Osteoblast (primary cell): ENCODE data around the gene HOXC9. TPM values are rescaled to one million over a fixed set of nuclear protein-coding genes. Genes with fewer than 3 reads are reported as not detected.

ENCODE experiments used
- DNase-seq: peaks from one replicate; pipeline ENCODE4 v3.0.0; 2011; ENCODE audit warnings: low spot score, mixed read lengths; ENCODE audit not compliant: insufficient read length; ENCODE audit errors: missing footprints
- H2AFZ ChIP-seq: 2 replicates; pipeline ENCODE4 v1.6.0; 2011; ENCODE audit warnings: mild to moderate bottlenecking, low read length
- H3K27ac ChIP-seq: 2 replicates; pipeline ENCODE4 v1.5.1; 2011; ENCODE audit warnings: mild to moderate bottlenecking, low read depth, low read length, moderate library complexity
- H3K27me3 ChIP-seq: 2 replicates; pipeline ENCODE4 v1.6.0; 2012; ENCODE audit warnings: mild to moderate bottlenecking, control low read depth, inconsistent platforms, low read length, moderate library complexity; ENCODE audit not compliant: insufficient read depth
- H3K36me3 ChIP-seq: 2 replicates; pipeline ENCODE4 v1.5.1; 2011; ENCODE audit warnings: mild to moderate bottlenecking, low read length, control low read depth, moderate library complexity; ENCODE audit not compliant: insufficient read depth
- H3K4me1 ChIP-seq: 2 replicates; pipeline ENCODE4 v1.5.1; 2011; ENCODE audit warnings: mild to moderate bottlenecking, low read length, control low read depth, moderate library complexity; ENCODE audit not compliant: insufficient read depth
- H3K4me2 ChIP-seq: 2 replicates; pipeline ENCODE4 v1.6.0; 2011; ENCODE audit warnings: mild to moderate bottlenecking, low read length; ENCODE audit not compliant: insufficient read depth
- H3K4me3 ChIP-seq: fragments of 200-600 bp; sonication (generic); 3 replicates; pipeline ENCODE4 v1.5.1; 2012; ENCODE audit warnings: mild to moderate bottlenecking, low read length, inconsistent platforms; ENCODE audit not compliant: insufficient read depth
- H3K79me2 ChIP-seq: 2 replicates; pipeline ENCODE4 v1.6.0; 2012; ENCODE audit warnings: mild to moderate bottlenecking, low read length, control low read depth, inconsistent platforms; ENCODE audit not compliant: insufficient read depth
- H3K9me3 ChIP-seq: 2 replicates; pipeline ENCODE4 v1.5.1; 2011; ENCODE audit warnings: low read depth, low read length, control low read depth
- H4K20me1 ChIP-seq: 2 replicates; pipeline ENCODE4 v1.6.0; 2012; ENCODE audit warnings: mild to moderate bottlenecking, low read length, control low read depth; ENCODE audit not compliant: insufficient read depth
- total RNA-seq: library from RNA; depleted of rRNA; stranded (reverse); fragments of >200 nt; gene quantifications from 2 replicates; pipeline ENCODE4 v1.2.3, GENCODE V29; 2012
- TF ChIP-seq, protein P1 (sequence below): IDR thresholded peaks from 2 replicates; pipeline ENCODE4 v1.5.1; 2011; ENCODE audit warnings: mild to moderate bottlenecking, low read depth, low read length, moderate library complexity; ENCODE audit errors: extremely low read depth

HOXC9 gene
- 8.3 and 11.6 TPM in 2 replicates for total RNA-seq

DNA sequence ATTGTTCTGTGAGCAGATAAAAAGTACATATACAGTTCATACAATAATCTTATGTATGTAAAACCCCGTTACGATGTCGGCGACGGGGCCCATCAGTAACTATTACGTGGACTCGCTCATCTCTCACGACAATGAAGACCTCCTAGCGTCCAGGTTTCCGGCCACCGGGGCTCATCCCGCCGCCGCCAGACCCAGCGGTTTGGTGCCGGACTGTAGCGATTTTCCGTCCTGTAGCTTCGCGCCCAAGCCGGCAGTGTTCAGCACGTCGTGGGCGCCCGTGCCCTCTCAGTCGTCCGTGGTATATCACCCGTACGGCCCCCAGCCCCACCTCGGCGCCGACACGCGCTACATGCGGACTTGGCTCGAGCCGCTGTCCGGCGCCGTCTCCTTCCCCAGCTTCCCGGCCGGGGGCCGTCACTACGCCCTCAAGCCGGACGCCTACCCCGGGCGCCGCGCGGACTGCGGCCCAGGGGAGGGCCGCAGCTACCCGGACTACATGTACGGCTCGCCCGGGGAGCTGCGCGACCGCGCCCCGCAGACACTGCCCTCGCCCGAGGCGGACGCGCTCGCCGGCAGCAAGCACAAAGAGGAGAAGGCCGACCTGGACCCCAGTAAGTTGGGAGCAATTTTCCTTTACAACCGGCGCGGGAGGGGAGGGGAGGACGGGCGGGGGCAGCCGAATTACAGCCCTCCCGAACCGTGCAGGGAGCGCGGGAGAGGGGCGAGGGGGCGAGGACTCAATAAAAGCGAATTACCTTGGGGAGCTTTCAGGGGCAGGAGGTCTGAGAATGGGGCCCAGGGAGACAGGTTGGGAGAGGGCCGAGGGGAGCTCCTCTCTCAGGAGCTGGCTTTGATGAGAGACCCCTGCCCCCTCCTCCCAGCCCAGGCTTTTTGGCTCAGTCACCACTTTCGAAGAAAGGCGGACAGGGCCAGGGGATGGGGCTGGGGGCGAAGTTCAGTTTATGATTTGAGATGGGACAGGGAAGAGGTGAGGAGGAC is at the start of gene HOXC9:
TSS of gene HOXC9 (plus strand) at position 46 of the 999 bp plus-strand sequence. CDS start at position 74, 28 bp downstream.
- peak within 1 kb of the TSS; percentile 87 for H3K27ac ChIP-seq
- TF ChIP-seq, protein P1, sequence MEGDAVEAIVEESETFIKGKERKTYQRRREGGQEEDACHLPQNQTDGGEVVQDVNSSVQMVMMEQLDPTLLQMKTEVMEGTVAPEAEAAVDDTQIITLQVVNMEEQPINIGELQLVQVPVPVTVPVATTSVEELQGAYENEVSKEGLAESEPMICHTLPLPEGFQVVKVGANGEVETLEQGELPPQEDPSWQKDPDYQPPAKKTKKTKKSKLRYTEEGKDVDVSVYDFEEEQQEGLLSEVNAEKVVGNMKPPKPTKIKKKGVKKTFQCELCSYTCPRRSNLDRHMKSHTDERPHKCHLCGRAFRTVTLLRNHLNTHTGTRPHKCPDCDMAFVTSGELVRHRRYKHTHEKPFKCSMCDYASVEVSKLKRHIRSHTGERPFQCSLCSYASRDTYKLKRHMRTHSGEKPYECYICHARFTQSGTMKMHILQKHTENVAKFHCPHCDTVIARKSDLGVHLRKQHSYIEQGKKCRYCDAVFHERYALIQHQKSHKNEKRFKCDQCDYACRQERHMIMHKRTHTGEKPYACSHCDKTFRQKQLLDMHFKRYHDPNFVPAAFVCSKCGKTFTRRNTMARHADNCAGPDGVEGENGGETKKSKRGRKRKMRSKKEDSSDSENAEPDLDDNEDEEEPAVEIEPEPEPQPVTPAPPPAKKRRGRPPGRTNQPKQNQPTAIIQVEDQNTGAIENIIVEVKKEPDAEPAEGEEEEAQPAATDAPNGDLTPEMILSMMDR, result no peak
- H4K20me1 ChIP-seq, result peaks cover 6% of the 10 kb centered on the region
- peaks cover 10% of the 10 kb centered on the region for H3K36me3 ChIP-seq
- DNase-seq, result peak; percentile 92
- H3K4me2 ChIP-seq, result peak within 1 kb of the TSS; percentile 88
- peaks cover 44% of the 10 kb centered on the region for H3K4me1 ChIP-seq
- no peaks in the 10 kb centered on the region for H3K27me3 ChIP-seq
- peaks cover 84% of the 10 kb centered on the region for H3K79me2 ChIP-seq
- peak within 1 kb of the TSS; percentile 93 for H3K4me3 ChIP-seq
- H3K9me3 ChIP-seq, result no peaks in the 10 kb centered on the region
- peak within 1 kb of the TSS; percentile 91 for H2AFZ ChIP-seq

DNA sequence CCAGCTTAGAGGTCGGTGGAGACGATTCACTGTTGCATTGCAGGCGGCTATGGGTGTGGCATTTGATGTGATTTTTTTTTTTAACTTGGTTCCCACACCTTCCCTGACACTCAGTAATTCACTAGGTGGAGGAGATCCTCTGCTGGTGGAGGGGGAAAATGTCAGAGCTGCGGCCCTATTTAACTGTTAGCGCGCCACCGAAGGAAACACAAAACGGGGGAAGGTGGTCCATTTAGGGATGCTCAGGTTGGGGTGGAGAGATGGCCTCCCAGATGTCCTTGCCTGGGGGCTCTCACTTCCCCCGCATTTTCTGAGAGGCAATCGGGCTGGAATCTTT is 49.6 kb upstream of the HOXC9 start:
- Histone ChIP-seq H3K4me3 (no peak overlapping the region), H3K9me3 (no peaks in the 10 kb centered on the region), H3K4me2 (no peak overlapping the region), H4K20me1 (no peaks in the 10 kb centered on the region), H3K27ac (no peak overlapping the region), H2AFZ (no peak overlapping the region), H3K36me3 (no peaks in the 10 kb centered on the region), H3K4me1 (no peaks in the 10 kb centered on the region), H3K79me2 (no peaks in the 10 kb centered on the region), H3K27me3 (peaks cover 96% of the 10 kb centered on the region)
- TF ChIP-seq, protein P1, result no peak
- no peak for DNase-seq

DNA sequence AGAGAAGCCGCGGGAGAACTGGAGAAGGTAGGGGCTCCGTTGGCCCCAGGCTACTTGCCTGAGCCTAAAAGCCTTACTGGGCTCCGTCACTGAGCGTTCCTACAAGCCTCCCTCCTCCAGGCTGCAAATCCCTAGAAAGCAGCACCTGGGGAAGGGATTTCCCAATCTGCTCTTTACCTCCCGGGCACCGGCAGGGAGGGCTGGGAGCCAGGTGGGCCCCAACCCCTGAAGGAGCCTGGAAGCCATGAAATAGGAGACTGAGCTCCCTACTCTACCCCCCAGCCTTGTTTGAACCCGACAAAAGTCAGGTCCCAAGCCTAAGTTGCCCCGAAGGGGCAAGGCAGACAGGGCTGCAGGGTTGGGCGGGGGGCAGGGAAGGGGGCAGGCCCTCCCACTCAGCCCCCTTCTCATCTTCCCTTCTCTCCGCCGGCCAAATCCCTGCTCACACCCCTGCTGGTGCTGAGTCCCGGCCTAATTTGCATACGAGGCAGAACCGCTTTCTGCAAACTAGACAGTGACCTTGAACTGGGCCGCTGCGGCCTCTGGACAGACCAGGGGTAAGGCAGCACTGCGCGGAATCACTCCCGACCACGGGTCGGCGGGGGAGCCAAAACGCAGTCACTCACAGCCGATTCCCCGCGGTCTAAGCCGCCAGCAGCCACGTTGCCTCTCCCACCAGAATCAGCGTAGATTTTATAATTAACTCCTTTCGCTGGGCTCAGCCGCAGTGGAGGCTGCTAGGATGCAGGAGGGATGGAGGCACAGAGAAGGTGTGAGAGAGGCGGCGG is 49.0 kb upstream of the HOXC9 start:
- no peak overlapping the region for H3K4me3 ChIP-seq
- H3K4me1 ChIP-seq, result no peaks in the 10 kb centered on the region
- peaks cover 96% of the 10 kb centered on the region for H3K27me3 ChIP-seq
- peak; percentile 56 for DNase-seq
- H2AFZ ChIP-seq, result no peak overlapping the region
- H3K9me3 ChIP-seq, result no peaks in the 10 kb centered on the region
- no peaks in the 10 kb centered on the region for H3K36me3 ChIP-seq
- TF ChIP-seq, protein P1, result no peak
- no peak overlapping the region for H3K27ac ChIP-seq
- no peaks in the 10 kb centered on the region for H3K79me2 ChIP-seq
- no peak overlapping the region for H3K4me2 ChIP-seq
- no peaks in the 10 kb centered on the region for H4K20me1 ChIP-seq
